ENCODE measurements around the gene ALPI.
A peak's percentile ranks its signal among the peaks of the same experiment; 100 is the strongest.
"Not testable (repeated sequence)": the region's sequence is repeated elsewhere in the genome, so short reads cannot be mapped to it uniquely, and the experiment has no call there.

ALPI gene

GRCh38 chr2:232433622-232434021 lies 22.3 kb upstream of the ALPI start:
- not testable (repeated sequence) for H3K9me3 Mint-ChIP-seq; H3K27ac Mint-ChIP-seq; H3K36me3 Mint-ChIP-seq (ENCODE audit: insufficient read depth); H3K4me3 Mint-ChIP-seq; ATAC-seq (replicated peaks); DNase-seq; H3K4me1 Mint-ChIP-seq (ENCODE audit: low read depth in 2 of 2)
- peaks cover 0 to 13% of the 10 kb centered on the region in 2 donors for H3K27me3 Mint-ChIP-seq

GRCh38 chr2:232434091-232434490 lies 21.9 kb upstream of the ALPI start:
- H3K27me3 Mint-ChIP-seq = peaks cover 0 to 13% of the 10 kb centered on the region in 2 donors
- DNase-seq (no peak), ATAC-seq (replicated peaks) (no peak)
- H3K36me3 Mint-ChIP-seq (ENCODE audit: insufficient read depth) = no peaks in the 10 kb centered on the region
- no peaks in the 10 kb centered on the region for H3K9me3 Mint-ChIP-seq
- H3K27ac Mint-ChIP-seq = no peak overlapping the region
- no peak overlapping the region for H3K4me3 Mint-ChIP-seq
- no peaks in the 10 kb centered on the region for H3K4me1 Mint-ChIP-seq (ENCODE audit: low read depth in 2 of 2)

GRCh38 chr2:232434563-232435374 lies 21.2 kb upstream of the ALPI start:
- Mint-ChIP-seq H3K4me3 (no peak overlapping the region), H3K4me1 (ENCODE audit: low read depth in 2 of 2) (peaks cover 0 to under 1% of the 10 kb centered on the region in 2 donors), H3K27me3 (peaks cover 0 to 13% of the 10 kb centered on the region in 2 donors), H3K9me3 (no peaks in the 10 kb centered on the region), H3K27ac (no peak overlapping the region), H3K36me3 (ENCODE audit: insufficient read depth) (no peaks in the 10 kb centered on the region)
- ATAC-seq (replicated peaks) (no peak), DNase-seq (no peak)

- Mint-ChIP-seq H3K36me3 (ENCODE audit: insufficient read depth) (no peaks in the 10 kb centered on the region), H3K27ac (no peak overlapping the region), H3K4me1 (ENCODE audit: low read depth in 2 of 2) (peaks cover 0 to 5% of the 10 kb centered on the region in 2 donors), H3K4me3 (no peak overlapping the region), H3K27me3 (peaks cover 0 to 13% of the 10 kb centered on the region in 2 donors), H3K9me3 (no peaks in the 10 kb centered on the region)
- ATAC-seq (replicated peaks) (no peak), DNase-seq (no peak)
Measured at GRCh38 chr2:232435375-232435648, 20.6 kb upstream of the ALPI start.

- Mint-ChIP-seq H3K27ac (no peak overlapping the region), H3K9me3 (no peaks in the 10 kb centered on the region), H3K36me3 (ENCODE audit: insufficient read depth) (no peaks in the 10 kb centered on the region), H3K4me1 (ENCODE audit: low read depth in 2 of 2) (peaks cover 0 to 9% of the 10 kb centered on the region in 2 donors), H3K27me3 (peaks cover 0 to 13% of the 10 kb centered on the region in 2 donors), H3K4me3 (no peak overlapping the region)
- ATAC-seq (replicated peaks) (no peak), DNase-seq (no peak)
Measured at GRCh38 chr2:232435805-232436204, 20.1 kb upstream of the ALPI start.

- ATAC-seq (replicated peaks) = no peak
Measured at GRCh38 chr2:232436381-232437194, 19.4 kb upstream of the ALPI start.

GRCh38 chr2:232437195-232437571 lies 18.8 kb upstream of the ALPI start:
- peaks cover 0 to 9% of the 10 kb centered on the region in 2 donors for H3K4me1 Mint-ChIP-seq (ENCODE audit: low read depth in 2 of 2)
- no peaks in the 10 kb centered on the region for H3K9me3 Mint-ChIP-seq
- H3K27ac Mint-ChIP-seq = no peak overlapping the region
- H3K4me3 Mint-ChIP-seq = no peak overlapping the region
- H3K36me3 Mint-ChIP-seq (ENCODE audit: insufficient read depth) = no peaks in the 10 kb centered on the region
- peaks cover 0 to 13% of the 10 kb centered on the region in 2 donors for H3K27me3 Mint-ChIP-seq
- DNase-seq (no peak), ATAC-seq (replicated peaks) (no peak)

More at GRCh38 chr2:232436381-232437194, 19.4 kb upstream of the ALPI start:
- Mint-ChIP-seq H3K36me3 (ENCODE audit: insufficient read depth) (no peaks in the 10 kb centered on the region), H3K27me3 (peaks cover 0 to 13% of the 10 kb centered on the region in 2 donors), H3K27ac (no peak overlapping the region), H3K4me3 (no peak overlapping the region), H3K4me1 (ENCODE audit: low read depth in 2 of 2) (peaks cover 0 to 9% of the 10 kb centered on the region in 2 donors), H3K9me3 (no peaks in the 10 kb centered on the region)
- DNase-seq = no peak

- H3K27me3 Mint-ChIP-seq = peaks cover 0 to 13% of the 10 kb centered on the region in 2 donors
- H3K27ac Mint-ChIP-seq = no peak overlapping the region
- no peaks in the 10 kb centered on the region for H3K36me3 Mint-ChIP-seq (ENCODE audit: insufficient read depth)
- H3K9me3 Mint-ChIP-seq = no peaks in the 10 kb centered on the region
- peaks cover 0 to 9% of the 10 kb centered on the region in 2 donors for H3K4me1 Mint-ChIP-seq (ENCODE audit: low read depth in 2 of 2)
- H3K4me3 Mint-ChIP-seq = no peak overlapping the region
- ATAC-seq (replicated peaks) (no peak), DNase-seq (no peak)
Measured at GRCh38 chr2:232438091-232438490, 17.9 kb upstream of the ALPI start.

- peak in 2 of 3 experiments; percentile 29 to 48 for DNase-seq
Measured at GRCh38 chr2:232438951-232439757, 16.8 kb upstream of the ALPI start.

GRCh38 chr2:232439758-232440135 lies 16.2 kb upstream of the ALPI start:
- DNase-seq (no peak), ATAC-seq (replicated peaks) (no peak)
- Mint-ChIP-seq H3K36me3 (ENCODE audit: insufficient read depth) (no peaks in the 10 kb centered on the region), H3K27me3 (peaks cover 0 to 13% of the 10 kb centered on the region in 2 donors), H3K9me3 (no peaks in the 10 kb centered on the region), H3K4me3 (no peak overlapping the region), H3K27ac (no peak overlapping the region), H3K4me1 (ENCODE audit: low read depth in 2 of 2) (peaks cover 0 to 9% of the 10 kb centered on the region in 2 donors)

More at GRCh38 chr2:232438951-232439757, 16.8 kb upstream of the ALPI start:
- ATAC-seq (replicated peaks) = peak; percentile 43
- Mint-ChIP-seq H3K36me3 (ENCODE audit: insufficient read depth) (no peaks in the 10 kb centered on the region), H3K27ac (no peak overlapping the region), H3K4me3 (no peak overlapping the region), H3K4me1 (ENCODE audit: low read depth in 2 of 2) (peaks cover 0 to 9% of the 10 kb centered on the region in 2 donors), H3K27me3 (peaks cover 0 to 13% of the 10 kb centered on the region in 2 donors), H3K9me3 (no peaks in the 10 kb centered on the region)

- peaks cover 0 to 13% of the 10 kb centered on the region in 2 donors for H3K27me3 Mint-ChIP-seq
- DNase-seq (peak; percentile 84 to 91 (median 86)), ATAC-seq (replicated peaks) (peak; percentile 90)
- H3K4me1 Mint-ChIP-seq (ENCODE audit: low read depth in 2 of 2); H3K27ac Mint-ChIP-seq; H3K9me3 Mint-ChIP-seq; H3K36me3 Mint-ChIP-seq (ENCODE audit: insufficient read depth); H3K4me3 Mint-ChIP-seq: not testable (repeated sequence)
Measured at GRCh38 chr2:232440220-232441018, 15.5 kb upstream of the ALPI start.

- no peak for DNase-seq
- Mint-ChIP-seq H3K4me3 (no peak overlapping the region), H3K4me1 (ENCODE audit: low read depth in 2 of 2) (peaks cover 0 to 9% of the 10 kb centered on the region in 2 donors), H3K27me3 (peaks cover 0 to 13% of the 10 kb centered on the region in 2 donors), H3K9me3 (no peaks in the 10 kb centered on the region), H3K27ac (no peak overlapping the region), H3K36me3 (ENCODE audit: insufficient read depth) (no peaks in the 10 kb centered on the region)
- no peak for ATAC-seq (replicated peaks)
Measured at GRCh38 chr2:232441147-232441651, 14.8 kb upstream of the ALPI start.
